GM10266 (cell line): ENCODE data around the gene HSD11B2.

Experiments used
- DNase-seq: peaks from one replicate; pipeline ENCODE4 v3.0.0; 2012; ENCODE audit errors: extremely low spot score
- CTCF ChIP-seq: IDR thresholded peaks from 2 replicates; pipeline ENCODE4 v1.5.1; 2012; ENCODE audit warnings: mild to moderate bottlenecking, low read depth; ENCODE audit not compliant: control insufficient read depth, insufficient read depth; ENCODE audit errors: missing control alignments

Gene HSD11B2

GRCh38 chr16:67419931-67420330 is 11.0 kb upstream of the HSD11B2 start:
- DNase-seq: no peak
- TF ChIP-seq CTCF: no peak

- TF ChIP-seq CTCF: no peak
- DNase-seq: no peak
These were observed 9.9 kb upstream of the HSD11B2 start for GRCh38 chr16:67421030-67421429.

DNA sequence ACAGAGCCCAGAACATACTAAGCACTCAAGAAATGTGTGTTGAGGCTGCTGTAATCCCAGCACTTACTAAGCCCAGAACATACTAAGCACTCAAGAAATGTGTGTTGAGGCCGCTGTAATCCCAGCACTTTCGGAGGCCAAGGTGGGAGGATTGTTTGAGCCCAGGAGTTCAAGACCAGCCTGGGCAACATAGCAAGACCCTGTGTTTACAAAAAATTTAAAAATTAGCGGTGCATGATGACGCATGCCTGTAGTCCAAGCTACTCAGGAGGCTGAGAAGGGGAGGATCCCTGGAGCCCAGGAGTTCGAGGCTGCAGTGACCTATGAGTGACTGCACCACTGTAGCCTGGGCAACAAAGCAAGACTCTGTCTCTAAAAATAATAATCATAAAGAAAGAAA is 7.9 kb upstream of the HSD11B2 start:
- TF ChIP-seq CTCF: no peak
- no peak for DNase-seq

DNA sequence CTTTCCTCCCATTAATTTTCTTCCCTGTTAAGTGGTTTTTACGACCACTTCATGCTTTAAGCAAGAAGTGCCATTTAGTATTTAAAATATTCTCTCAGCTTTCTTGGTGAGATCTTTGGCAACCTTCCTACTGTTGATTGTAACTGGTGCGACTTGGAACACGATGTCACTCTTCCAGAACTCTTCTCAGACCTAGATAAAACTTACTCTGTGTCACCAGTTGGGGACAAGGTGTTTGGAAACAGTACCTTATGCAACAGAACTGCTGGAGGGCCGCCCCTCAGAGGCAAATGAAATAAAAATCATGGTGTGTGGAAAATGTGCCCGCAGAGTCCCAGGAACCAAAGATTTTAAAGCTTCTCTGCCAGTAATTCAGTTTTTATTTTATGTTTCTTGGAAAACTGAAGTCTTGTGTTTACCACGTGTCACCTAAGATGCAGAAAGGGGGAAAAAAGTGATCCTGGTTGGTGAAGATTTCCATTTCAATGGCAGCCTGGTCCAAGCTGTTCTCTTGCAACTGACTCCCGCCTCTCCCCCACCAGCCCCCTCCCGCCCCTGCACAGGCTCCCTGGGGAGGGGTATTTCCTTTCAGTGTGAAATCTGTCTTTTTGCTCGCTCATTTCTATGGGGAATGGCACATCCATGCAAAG is 7.2 kb upstream of the HSD11B2 start:
- TF ChIP-seq CTCF: no peak
- DNase-seq: no peak

- DNase-seq: no peak
- TF ChIP-seq CTCF: no peak
These were observed 6.7 kb upstream of the HSD11B2 start for GRCh38 chr16:67424261-67424615.

DNA sequence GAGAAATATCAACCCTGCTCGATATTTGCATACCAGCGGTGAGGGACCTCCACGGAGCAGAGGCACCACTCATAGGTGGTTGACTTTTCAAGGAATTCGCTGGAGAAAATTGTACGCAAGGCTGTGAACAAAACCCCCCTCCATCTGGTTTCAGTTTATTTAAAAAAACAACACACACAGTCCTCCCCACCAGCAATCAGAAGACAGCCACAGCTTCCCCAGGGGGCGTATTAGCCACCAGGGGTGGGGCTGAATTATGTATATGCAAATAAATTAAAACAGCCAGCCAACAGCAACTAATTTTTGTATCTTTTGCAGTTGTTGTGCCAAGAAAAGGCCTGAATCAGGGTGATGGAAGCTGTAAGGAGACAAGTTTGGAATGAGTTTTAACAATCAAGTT is 5.9 kb upstream of the HSD11B2 start:
- no peak for TF ChIP-seq CTCF
- no peak for DNase-seq

GRCh38 chr16:67425580-67425979 is 5.3 kb upstream of the HSD11B2 start:
- DNase-seq: no peak
- TF ChIP-seq CTCF: no peak
